Activated naive CD4-positive, alpha-beta T cell treated with Interleukin-2 at 50 U/mL for 16 hours (primary cell): Measurements from ENCODE around the gene FNDC3A.
"Not testable (repeated sequence)": the region's sequence is repeated elsewhere in the genome, so short reads cannot be mapped to it uniquely, and the experiment has no call there.

Source experiments
- DNase-seq: peaks from one replicate; pipeline ENCODE4 v3.0.0-alpha.2; 2020

The FNDC3A gene

GRCh38 chr13:48977973-48978372 is 2.3 kb downstream of the FNDC3A start:
- DNase-seq = no peak

DNA sequence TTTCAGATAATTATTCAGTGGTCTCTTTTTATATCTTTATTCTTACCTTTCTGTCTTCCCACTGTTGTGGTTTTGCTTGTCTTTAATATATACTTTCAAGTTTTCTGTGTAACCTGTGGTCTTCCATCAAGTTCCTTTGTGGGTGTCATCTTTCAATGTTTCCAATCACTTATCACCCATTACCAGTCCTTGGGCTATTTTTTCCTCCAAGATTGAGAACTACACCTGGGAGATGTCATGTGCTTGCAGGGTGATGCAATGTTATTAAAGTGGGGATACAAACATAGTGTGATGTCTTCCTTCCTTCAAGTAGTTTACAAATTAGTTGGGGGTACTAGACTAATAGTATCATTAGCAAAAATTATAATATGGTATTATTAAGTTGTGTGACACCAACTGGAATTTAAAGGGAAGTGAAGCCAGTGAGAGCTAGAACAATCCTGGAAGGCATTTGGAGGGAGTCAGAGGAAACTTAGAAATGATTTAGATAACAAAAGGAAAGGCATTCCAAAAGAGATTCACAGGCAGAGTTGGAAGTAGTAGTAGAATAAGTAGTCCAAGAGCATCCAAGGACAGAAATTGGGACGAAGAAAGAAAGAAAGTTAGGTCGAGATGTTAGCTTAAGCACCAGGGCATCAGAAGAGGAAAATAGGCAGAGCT is 3.4 kb downstream of the FNDC3A start:
- DNase-seq = no peak

GRCh38 chr13:48979892-48980291 is 4.2 kb downstream of the FNDC3A start:
- DNase-seq = no peak

DNA sequence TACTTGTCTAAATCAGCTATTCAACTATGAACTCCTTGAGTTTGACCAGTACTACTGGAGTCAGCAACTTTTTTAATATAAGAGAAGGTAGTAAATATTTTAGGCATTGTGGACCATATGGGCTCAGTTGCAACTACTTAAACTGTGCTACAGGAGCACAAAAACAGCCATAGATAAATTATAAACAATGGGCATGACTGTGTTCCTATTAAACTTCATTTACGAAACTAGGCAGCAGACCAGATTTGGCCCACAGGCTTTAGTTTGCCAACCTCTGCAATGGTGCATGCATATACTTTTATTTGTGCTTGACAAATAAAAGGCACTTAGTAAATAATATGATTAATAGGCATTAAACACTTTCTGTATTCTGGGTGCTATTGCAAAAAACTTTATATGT is 7.6 kb downstream of the FNDC3A start:
- DNase-seq = no peak

DNA sequence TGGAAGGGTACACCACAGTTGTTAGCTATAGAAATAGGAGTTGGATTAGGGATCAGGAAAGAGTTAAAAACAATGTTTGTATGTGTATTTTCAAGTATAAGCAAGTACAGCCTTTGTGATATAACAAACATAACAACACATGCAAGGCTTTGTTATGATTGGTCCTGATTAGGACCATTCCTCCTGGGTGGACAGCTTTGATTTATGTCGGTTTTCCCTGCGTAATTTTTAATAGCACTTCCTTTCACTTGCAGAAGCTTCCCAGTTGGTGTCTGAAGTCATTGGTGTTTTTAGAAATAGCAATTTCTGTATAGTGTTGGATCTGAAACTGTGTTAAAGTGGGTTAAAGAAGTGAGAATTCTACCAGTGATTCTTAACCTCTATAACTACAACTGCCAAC is 10.0 kb downstream of the FNDC3A start:
- DNase-seq = no peak

DNA sequence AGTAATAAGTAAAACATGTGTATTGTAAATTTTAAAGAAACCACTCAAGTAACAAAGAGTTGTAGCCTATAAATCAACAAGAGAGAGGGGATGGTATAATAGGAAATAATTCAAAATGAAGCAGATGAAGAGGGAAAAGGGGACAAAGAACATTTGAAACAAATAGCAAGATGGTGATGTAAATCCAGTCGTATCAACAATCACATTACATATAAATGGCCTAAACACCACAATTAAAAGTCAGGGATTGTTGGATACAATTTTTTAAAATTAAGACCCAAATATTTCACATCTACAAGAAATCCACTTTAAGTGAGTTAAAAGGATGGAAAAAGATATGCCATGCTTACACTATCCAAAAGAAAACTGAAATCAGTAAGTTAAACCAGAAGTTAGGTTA is 15.2 kb downstream of the FNDC3A start:
- DNase-seq = no peak

GRCh38 chr13:48993150-48993549 is 17.4 kb downstream of the FNDC3A start:
- DNase-seq = no peak

DNA sequence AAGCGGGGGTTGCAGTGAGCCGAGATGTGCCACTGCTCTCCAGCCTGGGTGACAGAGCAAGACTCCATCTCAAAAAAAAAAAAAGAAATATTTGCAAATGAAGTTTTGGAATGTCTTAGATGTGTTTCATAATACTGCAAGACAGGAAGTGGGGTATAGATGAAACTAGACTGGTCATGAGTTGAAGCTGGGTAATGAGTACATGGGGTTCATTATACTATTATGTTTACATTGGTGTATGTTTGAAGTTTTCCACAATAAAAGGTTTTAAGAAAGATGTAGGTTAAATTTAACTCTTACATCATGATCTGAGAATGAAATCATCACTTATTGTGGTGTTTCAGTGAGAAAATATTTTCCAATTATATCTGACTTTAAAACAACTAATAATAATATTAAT is 19.0 kb downstream of the FNDC3A start:
- DNase-seq = no peak

- DNase-seq = no peak
Measured at GRCh38 chr13:48998641-48999292, 23.1 kb downstream of the FNDC3A start.

GRCh38 chr13:49000247-49000646 is 24.5 kb downstream of the FNDC3A start:
- DNase-seq = no peak

DNA sequence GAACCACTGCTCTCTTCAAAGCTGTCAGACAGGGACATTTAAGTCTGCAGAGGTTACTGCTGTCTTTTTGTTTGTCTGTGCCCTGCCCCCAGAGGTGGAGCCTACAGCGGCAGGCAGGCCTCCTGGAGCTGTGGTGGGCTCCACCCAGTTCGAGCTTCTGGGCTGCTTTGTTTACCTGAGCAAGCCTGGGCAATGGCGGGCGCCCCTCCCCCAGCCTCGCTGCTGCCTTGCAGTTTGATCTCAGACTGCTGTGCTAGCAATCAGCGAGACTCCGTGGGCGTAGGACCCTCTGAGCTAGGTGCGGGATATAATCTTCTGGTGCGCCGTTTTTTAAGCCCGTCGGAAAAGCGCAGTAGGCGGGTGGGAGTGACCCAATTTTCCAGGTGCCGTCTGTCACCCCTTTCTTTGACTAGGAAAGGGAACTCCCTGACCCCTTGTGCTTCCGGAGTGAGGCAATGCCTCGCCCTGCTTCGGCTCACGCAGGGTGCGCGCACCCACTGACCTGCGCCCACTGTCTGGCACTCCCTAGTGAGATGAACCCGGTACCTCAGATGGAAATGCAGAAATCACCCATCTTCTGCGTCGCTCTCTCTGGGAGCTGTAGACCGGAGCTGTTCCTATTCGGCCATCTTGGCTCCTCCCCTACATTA is 43.4 kb downstream of the FNDC3A start:
- DNase-seq = not testable (repeated sequence)

- no peak for DNase-seq
Measured at GRCh38 chr13:49020328-49020727, 44.6 kb downstream of the FNDC3A start.

DNA sequence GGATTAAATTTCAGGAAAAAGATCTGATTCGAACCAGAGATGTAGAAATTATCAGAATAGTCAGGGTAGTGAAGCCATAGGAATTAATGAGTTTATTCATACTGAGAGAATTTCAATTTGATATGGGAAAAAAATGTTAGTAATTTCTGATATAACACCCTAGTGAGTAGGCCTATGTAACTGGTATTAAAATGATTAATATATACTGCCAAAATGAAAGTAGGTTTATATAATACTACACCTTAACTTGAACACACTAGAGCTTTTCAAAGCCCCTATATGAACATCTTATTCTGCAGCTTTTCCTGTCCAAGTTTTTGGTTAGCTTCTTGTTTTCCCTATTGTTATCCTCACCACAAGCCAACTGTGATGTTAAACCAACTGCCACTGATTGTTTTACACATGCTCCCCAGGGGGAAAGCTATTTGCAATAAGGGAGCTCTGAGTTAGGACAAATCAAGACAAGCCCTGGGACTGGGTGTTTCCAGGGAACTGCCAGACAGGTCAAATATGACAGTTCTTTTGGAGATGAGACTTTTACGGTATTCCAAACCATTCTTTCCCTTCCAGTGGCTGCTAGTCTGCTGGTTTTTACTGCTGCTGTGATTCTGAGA is 45.3 kb downstream of the FNDC3A start:
- no peak for DNase-seq

DNA sequence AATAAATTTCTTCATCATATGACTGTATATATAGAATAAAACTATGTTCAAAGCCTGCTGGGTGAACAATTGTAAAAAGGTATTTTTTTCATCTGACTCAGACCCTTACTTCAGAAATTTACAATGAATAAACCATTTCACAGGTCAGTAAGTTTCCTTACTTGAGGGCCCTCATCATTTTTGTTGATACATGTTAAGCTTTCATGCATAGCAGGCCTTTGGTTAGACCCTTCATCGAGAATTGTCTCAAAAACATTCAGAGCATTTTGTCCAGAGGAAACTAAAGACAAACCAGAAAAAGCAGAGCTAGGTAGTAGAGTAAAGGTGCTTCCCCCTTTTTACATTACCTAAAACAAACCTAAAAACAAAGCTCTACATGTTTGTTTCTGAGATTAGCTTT is 46.2 kb downstream of the FNDC3A start:
- DNase-seq = no peak

- no peak for DNase-seq
Measured at GRCh38 chr13:49022472-49023144, 46.9 kb downstream of the FNDC3A start.

GRCh38 chr13:49023431-49023830 is 47.7 kb downstream of the FNDC3A start:
- no peak for DNase-seq

DNA sequence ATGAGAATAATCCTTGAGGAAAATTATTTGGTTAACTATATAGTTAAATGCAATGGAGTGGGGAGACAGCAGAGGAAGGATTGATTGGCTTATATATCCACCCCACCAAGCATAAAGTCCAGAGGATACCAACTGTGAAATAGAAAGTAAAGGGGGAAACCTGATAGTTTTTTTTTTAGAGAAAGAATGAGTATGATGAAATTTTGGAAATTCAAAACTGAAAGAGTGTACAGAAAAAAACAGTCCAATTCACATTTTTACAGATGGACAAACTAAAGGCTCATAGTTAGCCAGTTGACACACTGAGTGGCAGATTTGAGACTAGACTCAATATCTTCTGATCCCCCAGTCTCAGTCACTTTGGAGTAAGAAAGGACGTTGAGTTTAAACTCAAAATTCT is 51.1 kb downstream of the FNDC3A start:
- DNase-seq = no peak

DNA sequence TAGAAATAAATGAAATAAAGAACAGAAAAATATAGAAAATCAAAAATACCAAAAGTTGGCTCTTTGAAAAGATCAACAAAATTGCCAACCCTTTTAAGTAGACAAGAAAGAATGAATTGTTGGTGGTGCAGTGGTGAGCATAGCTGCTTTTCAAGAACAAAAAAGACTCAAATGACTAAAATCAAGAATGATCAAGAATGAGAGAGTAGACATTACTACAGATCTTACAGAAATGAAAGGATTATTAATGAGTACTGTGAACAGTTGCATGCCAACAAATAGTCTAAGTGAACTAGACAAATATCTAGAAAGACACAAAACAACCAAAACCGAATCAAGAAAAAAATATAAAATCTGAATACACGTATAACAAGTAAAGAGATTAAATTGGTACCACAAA is 53.9 kb downstream of the FNDC3A start:
- DNase-seq = no peak

- DNase-seq = no peak
Measured at GRCh38 chr13:49030213-49030612, 54.5 kb downstream of the FNDC3A start.

- no peak for DNase-seq
Measured at GRCh38 chr13:49040872-49041271, 65.2 kb downstream of the FNDC3A start.

DNA sequence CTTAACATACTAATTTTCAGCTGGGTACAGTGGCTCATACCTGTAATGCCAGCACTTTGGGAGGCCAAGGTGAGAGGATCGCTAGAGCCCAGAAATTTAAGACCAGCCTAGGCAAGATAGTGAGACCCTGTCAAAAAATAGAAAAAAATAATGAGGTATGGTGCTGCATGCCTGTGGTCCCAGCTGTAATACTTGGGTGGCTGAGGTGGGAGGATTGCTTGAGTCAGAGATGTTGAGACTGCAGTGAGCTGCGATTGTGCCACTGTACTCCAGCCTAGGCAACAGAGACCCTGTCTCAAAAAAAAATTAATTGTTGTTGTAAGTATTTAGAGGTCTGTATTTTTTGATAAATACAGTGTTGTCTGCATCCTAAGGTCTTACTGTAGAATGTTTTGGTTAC is 66.8 kb downstream of the FNDC3A start:
- no peak for DNase-seq

DNA sequence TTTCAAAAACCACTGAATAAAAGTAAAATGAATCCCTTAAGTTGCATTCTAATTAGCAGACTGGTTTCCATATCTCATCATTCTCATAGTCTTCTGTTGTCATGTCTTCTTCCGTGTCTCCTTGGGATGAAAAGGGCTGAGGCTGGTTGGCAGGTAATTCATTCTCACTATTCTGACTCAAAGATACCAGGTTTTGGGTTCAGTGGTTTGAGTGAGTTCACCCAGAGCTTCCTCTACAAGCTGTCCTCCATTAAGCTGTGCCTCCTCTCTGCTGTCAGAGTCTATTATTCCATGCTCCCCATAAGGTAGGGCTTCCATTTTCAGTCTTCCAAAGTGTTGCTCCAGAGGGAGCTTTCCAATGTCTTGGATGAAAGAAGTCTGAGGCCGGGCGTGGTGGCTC is 68.3 kb downstream of the FNDC3A start:
- DNase-seq = no peak

DNA sequence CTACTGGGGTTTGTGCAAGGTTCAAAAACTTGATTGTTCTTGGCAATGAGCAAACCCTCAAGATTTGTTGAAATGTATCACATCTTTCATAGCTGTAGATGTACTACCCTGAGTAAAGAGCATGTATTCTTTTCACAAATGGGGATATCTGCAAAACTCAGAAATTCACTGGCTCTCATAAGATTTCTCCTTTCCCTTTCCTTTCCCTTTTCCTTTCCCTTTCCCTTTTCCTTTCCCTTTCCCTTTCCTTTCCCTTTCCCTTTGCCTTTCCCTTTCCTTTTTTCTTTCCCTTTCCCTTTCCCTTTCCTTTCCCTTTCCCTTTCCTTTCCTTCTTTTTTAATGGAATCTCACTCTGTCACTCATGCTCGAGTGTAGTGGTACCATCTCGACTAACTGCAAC is 69.1 kb downstream of the FNDC3A start:
- no peak for DNase-seq

DNA sequence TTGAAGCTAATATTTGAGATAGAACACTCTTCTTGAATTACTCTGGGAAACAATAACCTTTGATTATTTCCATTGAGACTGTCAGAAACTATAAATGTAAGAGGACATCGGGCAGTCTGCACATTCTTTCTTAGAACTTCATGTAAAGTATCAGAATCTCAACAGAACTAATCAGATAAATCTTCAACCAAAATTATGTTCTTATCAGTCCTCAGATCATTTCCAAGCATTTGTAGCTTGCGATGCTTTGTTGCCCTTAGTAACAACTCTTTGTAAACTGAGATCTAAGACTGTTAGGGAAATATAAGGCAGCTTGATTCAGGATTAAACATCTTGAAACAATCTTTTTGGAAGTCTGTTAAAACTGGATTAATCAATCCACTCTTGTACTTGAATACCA is 70.3 kb downstream of the FNDC3A start:
- no peak for DNase-seq
